H1 (cell line): ENCODE measurements around the gene NRN1L. TPM values are rescaled to one million over a fixed set of nuclear protein-coding genes. Genes with fewer than 3 reads are reported as not detected.

Experiments used
- CTCF ChIA-PET: fragments of 300-600 bp; sonication (Branson Sonifier 250); formaldehyde crosslinking; loops from one replicate; lab custom pipeline; 2021; ENCODE audit not compliant: partially characterized antibody; lab: Charles Lee
- POLR2A ChIA-PET: fragments of 300-600 bp; sonication (Branson Sonifier 250); formaldehyde crosslinking; loops from one replicate; lab custom pipeline; 2021; ENCODE audit warnings: inconsistent platforms; ENCODE audit not compliant: partially characterized antibody; lab: Charles Lee
- DNase-seq, 2 experiments: peaks; one replicate each; pipeline versions ENCODE4 v3.0.0 to v3.0.0-alpha.2; 2010 to 2022; ENCODE audit warnings: low spot score in 2 of 2, low read depth in 1 of 2, mixed read lengths in 1 of 2
- FAIRE-seq: peaks from 2 replicates; lab custom pipeline; 2011; peaks lifted over from hg19 to GRCh38; lab: Jason Lieb, UNC
- H2AFZ ChIP-seq: 2 replicates; pipeline ENCODE4 v1.8.1; 2012; ENCODE audit warnings: low read length, inconsistent platforms
- H2AK5ac ChIP-seq: 2 replicates; pipeline ENCODE4 v1.6.1; 2013; ENCODE audit warnings: low read depth, low read length
- H2BK120ac ChIP-seq: replicated peaks from 2 replicates; pipeline ENCODE3; 2013; ENCODE audit warnings: low read depth, low read length, inconsistent platforms
- H2BK12ac ChIP-seq: 2 replicates; pipeline ENCODE4 v1.6.1; 2013; ENCODE audit warnings: low read depth, low read length
- H2BK15ac ChIP-seq: 2 replicates; pipeline ENCODE4 v1.6.1; 2013; ENCODE audit warnings: low read length
- H2BK20ac ChIP-seq: 2 replicates; pipeline ENCODE4 v1.6.1; 2013; ENCODE audit warnings: low read length
- H2BK5ac ChIP-seq: 2 replicates; pipeline ENCODE4 v1.6.1; 2013; ENCODE audit warnings: low read depth, low read length
- H3K14ac ChIP-seq: 2 replicates; pipeline ENCODE4 v1.6.1; 2013; ENCODE audit warnings: inconsistent platforms; ENCODE audit not compliant: insufficient read length
- H3K18ac ChIP-seq: 2 replicates; pipeline ENCODE4 v1.6.1; 2013; ENCODE audit warnings: low read length; ENCODE audit errors: extremely low read depth
- H3K23ac ChIP-seq: 2 replicates; pipeline ENCODE4 v1.6.1; 2013; ENCODE audit warnings: inconsistent platforms; ENCODE audit not compliant: insufficient read length
- H3K23me2 ChIP-seq: 2 replicates; pipeline ENCODE4 v1.6.1; 2013; ENCODE audit warnings: low read depth, low read length
- H3K27ac ChIP-seq: 2 replicates; pipeline ENCODE4 v1.6.1; 2011; ENCODE audit warnings: low read depth, low read length, inconsistent platforms
- H3K27me3 ChIP-seq, 4 experiments: replicated peaks in 1 of 4; 1 replicate in 1 of 4; 2 replicates in 3 of 4; pipeline versions ENCODE4 v1.6.1 to v1.8.1; 2011 to 2013; ENCODE audit warnings: low read length in 3 of 4, mild to moderate bottlenecking in 3 of 4, inconsistent platforms in 2 of 4, mixed read lengths in 2 of 4, moderate library complexity in 1 of 4; ENCODE audit not compliant: control insufficient read depth in 3 of 4, insufficient read depth in 3 of 4; ENCODE audit errors: extremely low read depth in 1 of 4
- H3K36me3 ChIP-seq, 4 experiments: 2 replicates each; pipeline versions ENCODE4 v1.6.1 to v1.8.1; 2011 to 2013; ENCODE audit warnings: mild to moderate bottlenecking in 4 of 4, low read length in 3 of 4, moderate library complexity in 2 of 4, control low read depth in 1 of 4, inconsistent platforms in 1 of 4; ENCODE audit not compliant: insufficient read depth in 4 of 4, control insufficient read depth in 2 of 4
- H3K4ac ChIP-seq: replicated peaks from 2 replicates; pipeline ENCODE3; 2013; ENCODE audit warnings: low read length, low read depth, mixed read lengths, inconsistent platforms; ENCODE audit not compliant: insufficient read length
- H3K4me1 ChIP-seq, 4 experiments: replicated peaks in 1 of 4; 1 replicate in 1 of 4; 2 replicates in 3 of 4; pipeline versions ENCODE4 v1.6.1 to v1.8.1; 2011 to 2013; ENCODE audit warnings: low read length in 3 of 4, inconsistent platforms in 2 of 4, mixed read lengths in 1 of 4; ENCODE audit not compliant: insufficient read depth in 4 of 4, control insufficient read depth in 3 of 4
- H3K4me2 ChIP-seq, 2 experiments: 2 replicates each; pipeline versions ENCODE4 v1.6.1 to v1.8.1; 2011 to 2013; ENCODE audit warnings: low read depth in 2 of 2, low read length in 2 of 2, control low read depth in 1 of 2, inconsistent platforms in 1 of 2, mild to moderate bottlenecking in 1 of 2; ENCODE audit not compliant: insufficient read depth in 1 of 2
- H3K4me3 ChIP-seq, 4 experiments: fragments of 200-600, 300-600 bp in 1 of 4; sonication (generic), shearing (Covaris generic), sonication (Bioruptor Twin) in 1 of 4; 2 replicates each; pipeline versions ENCODE4 v1.5.1 to v1.8.1; 2011 to 2016; ENCODE audit warnings: low read length in 4 of 4, low read depth in 3 of 4, control low read depth in 2 of 4, inconsistent platforms in 2 of 4, mild to moderate bottlenecking in 2 of 4, mixed read lengths in 1 of 4, moderate library complexity in 1 of 4; ENCODE audit not compliant: insufficient read depth in 2 of 4; ENCODE audit errors: extremely low read depth in 1 of 4
- H3K56ac ChIP-seq: replicated peaks from 2 replicates; pipeline ENCODE3; 2013; ENCODE audit warnings: low read depth, mild to moderate bottlenecking, mixed read lengths, low read length, inconsistent platforms; ENCODE audit not compliant: insufficient read length
- H3K79me1 ChIP-seq: 2 replicates; pipeline ENCODE4 v1.6.1; 2013; ENCODE audit warnings: low read depth, low read length, control low read depth
- H3K79me2 ChIP-seq, 2 experiments: 2 replicates each; pipeline versions ENCODE4 v1.6.1 to v1.8.1; 2012 to 2013; ENCODE audit warnings: low read length in 2 of 2, mild to moderate bottlenecking in 2 of 2, inconsistent platforms in 1 of 2; ENCODE audit not compliant: insufficient read depth in 2 of 2, control insufficient read depth in 1 of 2
- H3K9ac ChIP-seq, 4 experiments: replicated peaks in 1 of 4; 1 replicate in 1 of 4; 2 replicates in 3 of 4; pipeline versions ENCODE4 v1.6.1 to v1.8.1; 2011 to 2013; ENCODE audit warnings: low read depth in 3 of 4, low read length in 3 of 4, control low read depth in 2 of 4, mild to moderate bottlenecking in 2 of 4, moderate library complexity in 2 of 4, inconsistent platforms in 1 of 4; ENCODE audit errors: extremely low read depth in 1 of 4
- H3K9me3 ChIP-seq, 2 experiments: 2 replicates each; pipeline versions ENCODE4 v1.6.1 to v1.8.1; 2012 to 2013; ENCODE audit warnings: mild to moderate bottlenecking in 2 of 2, moderate library complexity in 2 of 2, control low read depth in 1 of 2, inconsistent platforms in 1 of 2, low read depth in 1 of 2, low read length in 1 of 2, mixed read lengths in 1 of 2; ENCODE audit not compliant: insufficient read depth in 2 of 2
- H4K20me1 ChIP-seq, 2 experiments: replicated peaks in 1 of 2; 2 replicates each; pipeline versions ENCODE3 to v1.8.1; 2011 to 2013; ENCODE audit warnings: inconsistent platforms in 2 of 2, low read length in 2 of 2, mild to moderate bottlenecking in 1 of 2; ENCODE audit not compliant: insufficient read depth in 2 of 2, control insufficient read depth in 1 of 2
- H4K5ac ChIP-seq: 2 replicates; pipeline ENCODE4 v1.6.1; 2013; ENCODE audit warnings: low read length, low read depth, mixed read lengths, inconsistent platforms; ENCODE audit not compliant: insufficient read length
- H4K8ac ChIP-seq: 2 replicates; pipeline ENCODE4 v1.8.0; 2013; ENCODE audit warnings: mild to moderate bottlenecking, moderate library complexity, low read length, inconsistent platforms; ENCODE audit not compliant: insufficient read depth; ENCODE audit errors: extremely low read depth
- H4K91ac ChIP-seq: replicated peaks from 2 replicates; pipeline ENCODE3; 2013; ENCODE audit warnings: low read length, mixed read lengths, inconsistent platforms; ENCODE audit not compliant: insufficient read length
- CBX8 ChIP-seq: fragments of 300-800, 300-1000 bp; sonication (generic); IDR thresholded peaks from 2 replicates; pipeline ENCODE4 v1.7.1; 2016; ENCODE audit warnings: low read depth, low read length, borderline replicate concordance
- CEBPB ChIP-seq: IDR thresholded peaks from 2 replicates; pipeline ENCODE4 v1.6.1; 2012; ENCODE audit warnings: low read depth, low read length
- CHD2 ChIP-seq: IDR thresholded peaks from 2 replicates; pipeline ENCODE4 v1.6.1; 2012; ENCODE audit warnings: low read length, improper control_type of control experiment
- E2F6 ChIP-seq: IDR thresholded peaks from 2 replicates; pipeline ENCODE4 v1.6.1; 2012; ENCODE audit warnings: inconsistent platforms
- EZH2 ChIP-seq: fragments of 200-600 bp; sonication (generic); IDR thresholded peaks from 2 replicates; pipeline ENCODE4 v1.7.1; 2012; ENCODE audit warnings: low read depth, mild to moderate bottlenecking, moderate library complexity, low read length, inconsistent platforms; ENCODE audit not compliant: severe bottlenecking
- JUND ChIP-seq: IDR thresholded peaks from 2 replicates; pipeline ENCODE4 v1.6.1; 2011; ENCODE audit warnings: mild to moderate bottlenecking, improper control_type of control experiment, low read length
- MAFK ChIP-seq: IDR thresholded peaks from 2 replicates; pipeline ENCODE4 v1.6.1; 2012; ENCODE audit warnings: low read depth, mild to moderate bottlenecking, improper control_type of control experiment, low read length
- NRF1 ChIP-seq: IDR thresholded peaks from 2 replicates; pipeline ENCODE4 v1.6.1; 2011; ENCODE audit warnings: mild to moderate bottlenecking, low read depth, low read length, improper control_type of control experiment
- SIN3A ChIP-seq, 2 experiments: IDR thresholded peaks in 1 of 2; conservative IDR thresholded peaks in 1 of 2; 2 replicates each; pipeline ENCODE4 v1.6.1; 2011 to 2012; ENCODE audit warnings: low read length in 2 of 2, improper control_type of control experiment in 1 of 2, low read depth in 1 of 2, mild to moderate bottlenecking in 1 of 2
- SIX5 ChIP-seq: IDR thresholded peaks from 2 replicates; pipeline ENCODE4 v1.6.1; 2011; ENCODE audit warnings: mild to moderate bottlenecking, low read depth, low read length
- SP2 ChIP-seq: IDR thresholded peaks from 2 replicates; pipeline ENCODE4 v1.6.1; 2012; ENCODE audit warnings: mild to moderate bottlenecking, low read length, inconsistent platforms
- WGBS, 2 experiments: shearing (Covaris generic) in 1 of 2; methylation state at CpG; one replicate each; pipeline versions ENCODE4 v1.1.6 to v1.1.7; 2013 to 2015; ENCODE audit warnings: low lambda C conversion rate in 2 of 2, mixed read lengths in 2 of 2, inconsistent platforms in 1 of 2, low coverage in 1 of 2, missing lambda C conversion rate in 1 of 2; ENCODE audit not compliant: insufficient replicate concordance in 2 of 2, insufficient coverage in 1 of 2, insufficient read length in 1 of 2; ENCODE audit errors: extremely low coverage in 1 of 2, missing lambda C conversion rate in 1 of 2; 5-methylcytosine and 5-hydroxymethylcytosine counted together
- polyA plus RNA-seq, 7 experiments: library from polyadenylated mRNA; depleted of rRNA in 3 of 7; stranded (reverse) in 5 of 7; unstranded in 2 of 7; fragments of >200 nt in 5 of 7; fragments of 200-250 nt in 2 of 7; gene quantifications; 1 replicate in 5 of 7; 2 replicates in 1 of 7; 4 replicates in 1 of 7; pipeline versions ENCODE4 v1.2.1 to v1.2.3, GENCODE V29; 2011 to 2013; ENCODE audit warnings: missing spikeins in 2 of 7, mixed read lengths in 2 of 7
- total RNA-seq: library from RNA; stranded (reverse); fragmentation: NEBNext Ultra II Directional; extraction: Animal tissue kit (Norgen Biotek cat#: 25700); gene quantifications from 2 replicates; pipeline ENCODE4 v1.2.1, GENCODE V29; 2021
- TF ChIP-seq, protein P1 (sequence below): IDR thresholded peaks from 2 replicates; pipeline ENCODE4 v1.6.1; 2011; ENCODE audit warnings: low read length, improper control_type of control experiment

The NRN1L gene
- total and polyA plus RNA-seq, 2 of the 8 experiments (the other 6 are each of a cell fraction or from before 2014, with no cell fraction given), result 4.1 to 35.2 TPM

DNA sequence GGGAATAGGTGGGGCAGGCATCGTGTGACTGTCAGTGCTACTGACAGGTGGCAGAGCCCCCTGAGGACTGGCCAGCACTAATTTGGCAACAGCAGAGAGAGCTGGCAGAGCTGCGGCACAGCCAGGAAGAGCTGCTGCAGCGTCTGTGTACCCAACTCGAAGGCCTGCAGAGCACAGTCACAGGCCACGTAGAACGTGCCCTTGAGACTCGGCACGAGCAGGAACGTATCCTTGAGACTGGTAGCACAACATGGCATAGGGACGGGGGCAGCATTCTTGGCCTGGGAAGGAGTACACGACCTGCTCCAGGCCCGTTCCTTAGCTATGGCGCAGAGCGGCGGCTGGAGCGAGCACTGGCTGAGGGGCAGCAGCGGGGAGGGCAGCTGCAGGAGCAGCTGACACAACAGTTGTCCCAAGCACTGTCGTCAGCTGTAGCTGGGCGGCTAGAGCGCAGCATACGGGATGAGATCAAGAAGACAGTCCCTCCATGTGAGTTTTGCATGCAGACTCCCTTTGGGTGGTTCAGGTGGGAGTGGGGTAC, 3.0 kb upstream of the NRN1L start:
- Histone ChIP-seq H3K4me2 (no peak overlapping the region), H2BK20ac (no peak overlapping the region), H3K27ac (no peak overlapping the region), H3K79me1 (no peaks in the 10 kb centered on the region; the same call in 1 of the 2 replicates), H4K8ac (no peak overlapping the region), H3K14ac (no peak overlapping the region), H3K23me2 (0 out of 2 replicates have a peak, but pooled peaks cover 2% of the 10 kb centered on the region), H3K27me3 (no peaks in the 10 kb centered on the region), H3K79me2 (no peaks in the 10 kb centered on the region), H2BK15ac (no peak overlapping the region), H4K91ac (no peak overlapping the region), H3K9me3 (no peaks in the 10 kb centered on the region), H4K5ac (no peak overlapping the region), H2AK5ac (no peak overlapping the region), H3K23ac (no peak overlapping the region), H3K4me3 (no peak overlapping the region), H3K4ac (no peak overlapping the region), H4K20me1 (peaks cover 14 to 17% of the 10 kb centered on the region in 2 experiments), H3K9ac (no peak overlapping the region), H3K18ac (no peak overlapping the region), H3K4me1 (peaks cover 5 to 15% (median 11%) of the 10 kb centered on the region in 4 experiments), H3K36me3 (peaks cover 31 to 56% (median 48%) of the 10 kb centered on the region in 4 experiments), H2AFZ (no peak overlapping the region), H2BK12ac (no peak overlapping the region), H3K56ac (no peak overlapping the region), H2BK120ac (no peak overlapping the region), H2BK5ac (no peak overlapping the region)
- FAIRE-seq (no peak), DNase-seq (no peak)
- POLR2A ChIA-PET, result interaction anchor here (0.6 to 6.3 kb wide), 5 partner anchors 8 to 48 kb away, joined by 3 to 43 read pairs (median 4); partner anchors contain the start of genes CTRL, EDC4 and PSKH1
- CTCF ChIA-PET, result interaction anchor here (0.6 to 21.8 kb wide), 13 partner anchors 8 to 218 kb away, joined by 3 to 623 read pairs (median 15); partner anchors contain the start of genes CTRL, EDC4, LCAT and PSMB10
- WGBS, 2 experiments, result 88% methylated on average over 19 of the region's 21 CpGs; no CpG with 5 or more reads in 1 of the 2 experiments
- no peak for TF ChIP-seq CHD2
- TF ChIP-seq MAFK, result no peak
- TF ChIP-seq SP2, result no peak
- no peak for TF ChIP-seq SIX5
- TF ChIP-seq, protein P1, sequence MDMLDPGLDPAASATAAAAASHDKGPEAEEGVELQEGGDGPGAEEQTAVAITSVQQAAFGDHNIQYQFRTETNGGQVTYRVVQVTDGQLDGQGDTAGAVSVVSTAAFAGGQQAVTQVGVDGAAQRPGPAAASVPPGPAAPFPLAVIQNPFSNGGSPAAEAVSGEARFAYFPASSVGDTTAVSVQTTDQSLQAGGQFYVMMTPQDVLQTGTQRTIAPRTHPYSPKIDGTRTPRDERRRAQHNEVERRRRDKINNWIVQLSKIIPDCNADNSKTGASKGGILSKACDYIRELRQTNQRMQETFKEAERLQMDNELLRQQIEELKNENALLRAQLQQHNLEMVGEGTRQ, result no peak
- TF ChIP-seq NRF1, result no peak
- TF ChIP-seq JUND, result no peak
- no peak for TF ChIP-seq CEBPB
- no peak for TF ChIP-seq SIN3A (conservative IDR thresholded peaks at IDR 0.05 in 1 of 2, IDR thresholded peaks at IDR 0.05 in 1 of 2; ENCODE audit: low read depth in 1 of 2, low read length in 2 of 2)
- TF ChIP-seq E2F6, result no peak
- no peak for TF ChIP-seq EZH2
- no peak for TF ChIP-seq CBX8
